Medulla oblongata (tissue), 1 donor: Measurements from ENCODE around the gene ROBO1.
A peak's percentile ranks its signal among the peaks of the same experiment; 100 is the strongest.

ENCODE experiments used
- DNase-seq: peaks from one replicate; pipeline ENCODE4 v3.0.0-alpha.2; 2015; ENCODE audit errors: extremely low spot score

Gene ROBO1

GRCh38 chr3:78878789-78879188 is 889.0 kb downstream of the ROBO1 start:
- DNase-seq = no peak

GRCh38 chr3:78878011-78878410 is 889.8 kb downstream of the ROBO1 start:
- DNase-seq = no peak

DNA sequence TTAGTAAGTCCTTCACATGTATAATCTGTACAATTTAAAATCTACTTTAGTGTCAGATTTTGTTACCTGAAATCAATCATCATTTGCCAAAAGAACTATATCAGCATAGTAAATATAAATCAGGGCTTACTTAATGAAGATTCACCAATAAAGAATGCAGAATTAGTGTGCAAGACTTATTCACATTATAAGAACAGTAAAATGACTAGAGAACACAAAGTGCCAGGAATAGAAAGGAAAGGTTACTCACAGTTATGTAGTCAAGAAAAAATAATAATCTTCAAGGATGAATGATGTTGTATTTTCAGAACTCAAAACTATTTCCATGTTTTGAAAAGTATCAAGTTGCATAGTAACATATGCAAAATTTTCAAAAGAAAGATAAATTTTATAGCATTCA is 891.9 kb downstream of the ROBO1 start:
- DNase-seq = no peak

GRCh38 chr3:78875436-78875835 is 892.4 kb downstream of the ROBO1 start:
- DNase-seq = no peak

DNA sequence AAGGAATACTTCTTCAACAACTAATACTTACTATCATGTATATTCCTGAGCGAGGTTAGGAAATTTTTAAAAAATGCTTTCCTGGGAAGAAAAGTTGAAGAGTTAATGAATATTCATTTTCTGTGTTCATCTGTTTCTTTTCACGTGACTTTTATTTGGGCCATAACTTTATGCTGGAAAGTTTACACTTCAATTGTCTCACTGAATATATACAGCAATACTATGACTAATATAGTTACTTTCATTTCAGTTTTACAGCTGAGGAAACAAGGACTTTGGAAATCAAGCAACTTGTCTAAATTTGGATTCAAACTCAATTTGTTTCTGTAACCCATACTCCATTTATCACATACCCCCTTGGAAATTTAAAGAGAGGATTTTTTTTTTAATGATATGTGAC is 894.2 kb downstream of the ROBO1 start:
- no peak for DNase-seq

DNA sequence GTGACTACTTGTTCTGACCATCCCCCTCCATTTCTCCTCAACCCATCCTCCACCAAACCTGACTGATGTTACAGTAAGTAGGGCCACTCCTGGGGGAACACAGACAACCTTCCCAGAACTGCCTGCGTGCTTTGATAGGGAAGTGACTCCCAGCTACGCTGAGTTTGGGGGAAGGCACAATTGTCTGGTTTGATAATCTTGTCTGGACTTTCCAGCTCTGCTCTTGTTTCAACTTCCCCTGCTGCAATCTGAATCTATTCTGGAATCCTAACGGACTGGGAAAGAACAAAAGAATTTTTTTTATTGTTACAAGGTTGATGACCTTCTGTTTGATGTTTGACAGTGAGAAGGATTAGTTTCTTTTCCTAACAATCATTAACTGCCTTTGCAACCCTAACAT is 895.6 kb downstream of the ROBO1 start:
- peak; percentile 40 for DNase-seq

- no peak for DNase-seq
These were observed 896.8 kb downstream of the ROBO1 start for GRCh38 chr3:78871048-78871447.

GRCh38 chr3:78870484-78870883 is 897.3 kb downstream of the ROBO1 start:
- DNase-seq = no peak

- no peak for DNase-seq
These were observed 899.2 kb downstream of the ROBO1 start for GRCh38 chr3:78868570-78868969.

DNA sequence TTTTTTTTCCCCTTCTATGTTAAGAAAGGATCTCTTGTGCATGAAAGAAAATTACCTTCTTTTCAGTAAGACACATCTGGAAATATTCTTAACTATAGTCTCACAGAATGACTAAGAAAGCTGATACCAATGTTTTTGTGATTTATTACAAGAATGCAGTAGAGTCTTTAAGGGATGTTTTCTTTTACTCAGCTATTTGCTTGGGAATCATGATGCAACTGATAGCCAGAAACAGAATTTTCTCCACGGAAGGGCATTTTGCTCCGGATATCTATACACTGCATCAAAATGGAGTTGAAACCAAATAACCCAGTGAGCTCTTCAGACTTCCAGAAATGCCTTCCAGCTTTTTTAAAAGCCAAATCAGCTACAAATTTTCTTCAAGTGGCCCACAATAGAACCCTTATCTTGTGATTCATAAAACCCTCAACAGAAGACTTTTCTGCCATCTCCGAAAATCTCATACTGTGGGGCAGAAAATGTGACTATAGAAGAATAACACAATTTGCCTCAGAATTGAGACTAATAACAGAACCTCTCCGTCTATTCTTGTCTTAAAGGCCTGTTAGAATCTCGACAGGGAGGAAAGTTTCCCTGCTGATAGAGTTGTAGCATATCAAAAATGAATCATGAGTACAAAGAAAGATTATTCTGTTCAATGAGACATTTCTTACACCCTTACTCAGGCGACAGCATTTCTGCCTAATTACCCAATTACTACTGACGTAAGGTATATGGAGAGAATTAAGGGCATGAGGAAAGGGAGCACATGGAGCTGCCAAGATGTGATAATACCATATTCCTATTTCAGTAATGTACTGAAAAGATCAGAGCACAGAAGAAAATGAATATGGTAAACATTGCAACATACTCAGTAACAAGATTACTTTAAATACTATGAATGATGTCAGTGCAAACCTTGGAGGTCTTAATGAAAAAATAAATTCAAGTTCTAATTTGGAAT is 900.1 kb downstream of the ROBO1 start:
- DNase-seq = no peak

- DNase-seq = no peak
These were observed 904.2 kb downstream of the ROBO1 start for GRCh38 chr3:78863306-78864203.

DNA sequence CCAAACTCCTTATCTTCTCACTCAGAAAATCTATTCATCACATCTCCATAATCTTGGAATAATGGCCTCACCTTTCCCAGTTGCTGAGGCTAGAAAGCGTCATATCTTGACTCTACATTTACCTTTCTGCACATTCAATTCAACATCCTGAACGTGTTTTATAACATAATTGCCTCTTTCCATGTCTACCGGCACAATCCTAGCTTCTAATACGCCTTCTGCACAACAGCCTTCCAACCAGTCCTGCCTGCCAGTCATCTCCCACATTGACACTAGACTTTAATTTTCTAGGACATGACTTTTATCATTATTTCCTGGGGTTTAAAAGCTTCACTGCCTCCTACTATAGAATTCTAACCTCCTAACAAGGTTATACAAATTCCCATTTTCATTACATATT is 906.6 kb downstream of the ROBO1 start:
- no peak for DNase-seq

- DNase-seq = no peak
These were observed 907.2 kb downstream of the ROBO1 start for GRCh38 chr3:78860567-78860966.

DNA sequence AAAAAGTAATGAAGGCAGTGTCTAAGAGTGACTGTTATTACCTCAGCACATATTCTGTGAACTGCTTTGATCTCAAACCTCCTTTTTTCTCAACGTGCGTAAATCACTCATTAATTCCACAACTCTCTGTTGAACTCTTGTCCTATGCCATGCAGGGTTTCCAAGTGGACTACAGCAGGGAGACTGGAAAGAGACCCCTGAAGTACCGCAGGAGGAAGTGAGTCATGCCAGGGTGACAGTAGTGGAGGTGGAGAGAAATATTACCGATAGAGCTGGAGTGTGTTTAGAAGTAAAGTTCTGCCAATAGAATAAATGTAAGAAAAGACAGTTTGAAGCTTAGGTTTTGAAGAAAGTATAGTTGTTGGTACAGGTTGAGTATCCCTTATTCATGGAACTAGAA is 908.9 kb downstream of the ROBO1 start:
- DNase-seq = no peak

DNA sequence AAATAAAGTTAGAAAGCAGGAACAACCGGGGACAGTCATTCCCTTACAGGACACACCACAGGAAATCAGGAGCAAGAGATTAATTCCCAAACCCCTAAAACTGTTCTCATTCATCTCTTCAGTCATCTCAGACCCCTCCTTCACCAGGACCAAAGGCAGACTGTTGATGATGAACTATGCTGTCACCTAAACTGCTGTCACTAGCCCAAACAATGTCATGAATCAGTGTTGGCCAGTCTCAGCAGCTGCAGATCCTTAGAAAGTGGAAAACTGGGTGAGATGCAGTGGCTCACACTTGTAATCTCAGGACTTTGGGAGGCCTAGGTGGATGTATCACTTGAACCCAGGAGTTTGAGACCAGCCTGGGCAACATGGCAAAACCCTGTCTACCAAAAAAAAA is 909.6 kb downstream of the ROBO1 start:
- DNase-seq = no peak

DNA sequence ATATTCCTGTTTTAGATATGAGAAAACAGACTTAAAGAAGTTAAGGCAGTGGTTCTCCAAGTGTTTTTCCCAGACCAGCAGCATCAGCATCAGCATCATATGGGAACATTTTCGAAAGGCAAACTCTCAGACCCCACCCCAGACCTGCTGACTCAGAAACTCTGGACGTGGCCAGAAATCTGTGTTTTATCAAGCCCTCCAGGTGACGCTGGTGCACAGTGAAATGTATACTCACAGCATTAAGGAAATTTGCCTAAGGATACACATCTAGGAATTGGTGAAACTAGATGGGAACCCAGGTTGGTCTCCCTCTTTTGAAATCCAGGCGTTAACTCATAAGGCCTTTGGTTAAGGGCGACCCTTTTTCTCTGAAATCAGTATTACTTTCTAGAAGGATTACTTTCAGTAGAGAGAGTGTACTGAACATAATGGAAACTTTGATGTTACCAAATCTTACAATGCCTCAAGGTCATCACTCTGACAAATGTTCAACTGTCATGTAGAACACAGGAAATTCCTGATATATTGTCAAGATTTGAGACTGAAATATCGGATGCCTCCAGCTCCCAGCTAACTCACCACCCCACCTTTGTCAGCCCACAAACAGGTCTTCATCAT is 910.2 kb downstream of the ROBO1 start:
- DNase-seq = no peak

DNA sequence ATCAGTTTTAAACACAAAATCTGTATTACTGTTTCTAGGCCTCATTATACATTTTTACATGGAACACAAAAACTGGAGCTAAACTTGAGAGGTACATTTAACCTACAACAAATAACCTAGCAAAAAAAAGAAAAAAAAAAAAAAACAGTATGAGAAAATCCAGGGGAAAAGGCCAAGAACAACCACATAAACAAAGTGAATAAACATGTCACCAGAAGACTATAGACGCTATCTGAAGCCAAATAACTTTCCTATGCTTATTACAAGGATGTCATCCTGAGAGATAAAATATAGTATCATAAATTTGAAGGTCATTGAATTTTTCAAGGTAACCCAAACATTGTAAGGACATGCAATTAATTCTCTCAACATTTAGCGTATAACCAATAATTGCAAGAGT is 911.6 kb downstream of the ROBO1 start:
- no peak for DNase-seq

DNA sequence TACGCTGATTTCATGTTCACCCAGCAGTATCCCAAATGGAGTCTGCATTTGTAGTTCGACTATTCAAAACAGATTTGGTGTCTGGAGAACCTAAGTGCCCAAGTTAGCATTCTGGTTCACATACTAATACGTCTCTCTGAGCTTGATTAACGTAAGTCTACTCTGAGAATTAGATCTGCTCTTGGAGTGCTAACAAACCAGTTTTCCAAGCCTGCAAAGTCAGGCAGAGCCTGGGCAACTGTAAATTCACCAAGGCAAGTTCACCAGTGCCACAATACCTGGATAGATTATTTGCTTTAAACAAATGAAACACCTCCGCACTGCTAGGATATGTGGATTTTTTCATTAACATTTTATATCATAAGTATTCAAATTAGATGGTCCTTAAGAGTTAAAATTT is 912.6 kb downstream of the ROBO1 start:
- no peak for DNase-seq

DNA sequence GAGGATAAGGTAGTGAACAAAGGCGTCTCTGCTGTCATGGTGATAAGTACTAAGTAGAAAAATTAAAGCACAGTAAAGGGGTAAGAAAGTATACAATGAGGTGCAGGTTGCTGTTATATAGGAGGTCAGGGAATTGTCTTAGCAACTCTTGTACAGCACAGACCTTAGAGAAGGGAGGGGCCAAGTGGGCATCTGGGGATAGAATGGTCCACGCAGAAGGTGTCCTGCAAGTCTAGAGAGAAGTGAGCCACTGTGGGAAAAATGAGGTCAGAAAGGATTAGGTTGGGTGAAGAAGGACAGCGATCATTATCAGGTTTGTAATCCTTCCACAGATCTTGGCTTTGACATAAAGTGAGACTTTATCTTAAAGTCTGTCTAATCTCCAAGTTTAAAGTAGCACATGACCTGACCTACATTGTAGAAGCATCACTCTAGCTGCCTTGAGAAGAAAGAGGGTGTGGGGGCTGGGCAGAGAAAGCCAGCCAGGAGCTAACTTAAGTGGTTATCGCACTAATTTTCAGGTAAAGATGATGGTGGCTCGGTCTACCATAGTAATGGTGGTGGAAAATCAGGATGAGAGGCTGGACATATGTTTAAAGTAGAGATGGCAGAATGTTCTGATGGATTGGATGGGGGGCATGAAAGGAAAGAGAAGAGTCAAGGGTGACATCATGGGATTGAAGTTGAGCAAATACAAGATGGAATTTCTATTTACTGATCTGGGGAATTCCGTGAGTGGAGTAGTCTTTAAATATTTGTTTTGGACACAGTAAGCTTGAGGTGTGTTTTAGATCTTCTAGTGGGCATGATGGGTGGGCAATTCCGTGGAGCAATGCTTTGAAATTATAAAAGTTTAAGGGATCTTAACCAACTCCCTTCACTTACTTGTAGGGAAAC is 919.2 kb downstream of the ROBO1 start:
- no peak for DNase-seq

DNA sequence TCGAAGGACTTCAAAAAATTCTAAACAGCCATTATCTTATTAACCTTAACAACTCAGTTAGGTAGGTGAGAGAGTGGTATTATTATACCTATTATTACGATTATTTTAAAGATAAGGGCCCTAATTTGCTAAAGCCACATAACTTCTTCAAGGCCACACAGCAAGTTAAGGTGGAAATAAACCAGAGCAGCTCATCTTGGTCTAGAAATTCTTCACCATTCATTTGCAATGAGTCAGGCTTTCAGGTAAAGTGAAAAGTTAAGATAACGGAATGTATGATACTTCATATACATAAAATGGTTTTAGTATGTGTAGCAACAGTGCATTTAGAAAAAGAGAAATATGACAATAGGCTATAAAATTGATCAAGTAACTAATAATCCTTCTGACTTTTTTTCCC is 920.2 kb downstream of the ROBO1 start:
- DNase-seq = no peak

DNA sequence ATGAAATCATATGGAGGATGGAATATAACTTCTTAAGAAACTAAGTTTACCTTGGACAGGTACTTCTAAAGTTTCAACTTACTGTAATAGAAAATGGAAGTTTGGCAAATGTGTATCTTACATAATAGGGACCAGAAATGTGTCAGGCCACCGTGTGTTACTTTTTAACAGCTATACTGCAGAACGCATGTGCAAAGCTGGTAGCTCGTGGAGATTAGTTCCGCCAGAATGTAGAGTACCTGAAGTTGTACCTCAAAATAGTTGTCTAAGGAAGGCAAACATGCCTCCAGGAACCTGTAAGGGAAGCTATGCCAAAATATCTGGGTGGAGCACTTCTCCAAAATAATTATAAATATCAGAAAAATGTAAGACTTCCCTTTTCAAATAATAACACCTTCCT is 920.6 kb downstream of the ROBO1 start:
- no peak for DNase-seq
